Measurements from ENCODE around the gene NTHL1.

Gene NTHL1

DNA sequence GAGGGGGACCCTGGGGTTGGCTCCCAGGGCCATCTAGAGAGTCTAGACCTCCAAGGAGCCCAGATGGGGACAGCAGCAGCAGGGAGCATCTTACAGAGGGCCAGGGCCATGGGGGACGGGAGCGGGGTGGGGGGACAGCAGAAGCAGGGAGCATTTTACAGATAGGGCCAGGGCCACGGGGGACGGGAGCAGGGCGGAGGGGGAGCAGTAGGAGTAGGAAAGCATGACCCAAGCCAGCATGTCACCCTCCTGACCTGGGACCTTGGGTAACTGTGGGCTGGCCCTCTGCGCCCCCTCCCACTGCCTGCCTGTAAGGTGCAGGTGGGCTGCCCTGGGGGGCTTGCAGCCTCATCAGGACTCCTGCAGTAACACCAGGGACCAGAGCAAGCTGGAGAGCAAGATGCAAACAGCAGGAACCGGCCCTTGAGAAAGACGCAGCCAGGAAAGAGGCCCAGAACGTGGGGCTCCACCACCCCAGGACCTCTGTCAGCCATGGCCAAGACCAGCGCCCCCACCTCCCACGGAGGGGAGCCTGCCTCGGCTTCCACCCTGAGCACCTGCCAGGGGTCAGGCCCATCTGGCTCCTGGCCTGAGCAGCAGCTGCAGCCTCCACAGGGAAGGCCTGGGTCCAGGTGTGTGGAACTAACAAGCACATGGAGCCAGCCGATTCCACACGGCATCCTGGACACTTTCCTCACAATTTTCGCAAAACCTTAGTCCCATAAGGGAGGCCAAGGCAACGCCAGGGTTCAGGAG lies 40.4 kb downstream of the NTHL1 start:
- no peak for DNase-seq

DNA sequence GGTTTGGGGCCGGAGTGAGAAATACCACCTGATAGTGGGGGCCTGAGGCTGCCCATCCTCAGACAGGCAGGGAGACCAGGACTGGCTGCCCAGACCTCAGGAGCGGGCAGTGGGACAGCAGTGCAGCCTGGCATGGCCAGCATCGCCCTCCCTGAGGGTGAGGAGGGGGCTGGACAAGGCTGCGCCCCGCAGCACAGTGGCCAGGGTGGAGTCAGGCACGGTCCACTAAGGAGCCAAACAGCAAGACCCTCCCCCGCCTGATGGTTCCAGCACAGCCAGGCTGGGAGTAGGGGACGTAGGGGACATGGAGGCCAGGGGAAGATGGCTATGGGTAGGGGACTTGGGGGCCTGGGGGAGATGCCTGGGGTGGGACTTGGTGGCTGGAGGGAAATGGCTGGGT lies 41.3 kb downstream of the NTHL1 start:
- no peak for DNase-seq

DNA sequence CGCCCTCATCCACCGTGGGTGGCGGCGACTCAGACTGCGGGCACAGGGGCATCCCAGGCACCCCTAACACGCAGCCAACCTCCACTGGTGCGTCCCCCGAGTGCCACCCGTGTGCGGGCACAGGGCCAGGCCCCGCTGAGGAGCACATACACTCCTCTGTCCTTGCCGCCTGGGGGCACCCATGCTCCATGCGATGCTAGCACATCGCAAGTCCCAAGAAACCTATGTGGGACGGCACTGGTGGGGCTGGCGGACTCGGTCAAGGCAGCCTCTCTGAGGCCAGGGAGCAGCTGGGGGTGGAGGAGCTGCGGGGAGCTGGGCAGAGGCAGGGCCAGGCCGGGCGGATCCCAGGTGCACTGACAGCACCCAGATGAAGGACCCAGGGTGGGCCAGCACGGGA lies 42.0 kb downstream of the NTHL1 start:
- DNase-seq: peak in 1 of 2 experiments; percentile 57

DNA sequence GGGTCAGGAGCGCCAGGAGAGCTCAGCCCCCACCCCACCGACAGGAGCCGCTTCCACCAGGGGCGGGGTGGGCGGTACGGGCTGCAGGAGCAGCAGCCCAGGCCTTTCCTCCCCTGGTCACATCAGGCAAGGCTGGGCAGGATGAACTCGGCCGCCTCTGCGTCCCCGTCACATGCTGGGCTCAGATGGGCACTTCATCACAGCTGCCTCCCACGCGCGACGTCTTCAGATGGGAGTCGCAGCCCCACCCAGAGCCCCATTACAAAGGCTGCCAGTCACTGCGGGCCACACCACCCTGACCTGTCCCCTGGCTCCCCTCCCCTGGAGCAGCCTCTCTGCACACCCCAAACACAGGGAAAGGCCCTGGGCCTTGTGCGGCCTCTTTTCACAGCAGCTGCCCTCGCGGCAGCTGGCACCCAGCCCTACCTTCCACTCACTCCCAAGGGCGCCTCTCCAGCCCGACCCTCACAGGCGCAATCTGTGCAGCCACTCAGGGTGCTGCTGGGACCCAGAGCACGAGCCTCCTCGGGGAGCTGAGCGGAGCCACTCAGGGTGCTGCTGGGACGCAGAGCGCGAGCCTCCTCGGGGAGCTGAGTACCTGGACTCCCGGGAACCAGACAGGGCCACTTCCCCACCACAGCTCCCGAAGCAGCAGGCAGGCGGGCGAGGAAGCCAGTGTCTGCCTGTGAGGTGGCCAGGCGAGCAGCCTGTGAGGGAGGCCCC lies 42.7 kb downstream of the NTHL1 start:
- DNase-seq: no peak

DNA sequence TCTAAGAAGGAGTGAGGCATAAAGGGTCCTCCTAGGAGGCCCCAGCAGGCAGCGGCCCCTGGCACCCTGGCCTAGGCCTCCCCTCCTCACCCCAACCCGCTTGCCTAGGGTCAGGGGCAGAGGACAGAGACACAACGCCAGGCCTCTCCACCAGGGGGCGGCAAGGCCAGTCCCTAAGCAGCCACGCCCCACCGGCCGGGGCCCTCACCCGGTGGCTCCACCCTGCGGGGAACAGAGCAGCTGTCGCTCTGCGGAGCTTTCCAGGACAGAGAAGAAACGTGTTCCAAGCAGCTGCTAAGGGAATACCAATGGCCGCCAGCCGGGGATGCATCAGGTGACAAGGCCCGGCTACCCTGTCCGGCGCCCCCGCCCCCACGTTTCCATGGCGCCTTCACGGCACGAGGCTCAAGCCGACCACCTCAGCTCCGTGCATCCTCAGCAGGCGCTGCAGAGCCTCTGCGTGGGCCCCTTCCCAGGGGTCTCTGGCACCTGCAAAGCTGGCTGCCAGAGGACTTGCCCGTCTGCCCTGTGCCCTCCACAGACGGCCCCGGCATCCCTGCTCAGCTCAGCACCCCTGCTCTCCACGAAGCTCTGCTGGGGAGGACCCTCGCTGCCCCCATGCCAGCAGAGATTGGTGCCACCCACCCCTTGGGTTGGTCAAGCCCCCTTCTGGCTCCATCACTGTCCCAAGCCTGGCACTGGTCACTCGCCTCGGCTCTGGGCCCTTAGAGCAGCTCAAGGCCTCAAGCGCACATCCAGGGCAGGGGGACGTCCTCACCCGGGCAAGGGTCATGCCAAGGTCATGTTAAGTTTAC lies 43.6 kb downstream of the NTHL1 start:
- peak; percentile 88 to 95 for DNase-seq

DNA sequence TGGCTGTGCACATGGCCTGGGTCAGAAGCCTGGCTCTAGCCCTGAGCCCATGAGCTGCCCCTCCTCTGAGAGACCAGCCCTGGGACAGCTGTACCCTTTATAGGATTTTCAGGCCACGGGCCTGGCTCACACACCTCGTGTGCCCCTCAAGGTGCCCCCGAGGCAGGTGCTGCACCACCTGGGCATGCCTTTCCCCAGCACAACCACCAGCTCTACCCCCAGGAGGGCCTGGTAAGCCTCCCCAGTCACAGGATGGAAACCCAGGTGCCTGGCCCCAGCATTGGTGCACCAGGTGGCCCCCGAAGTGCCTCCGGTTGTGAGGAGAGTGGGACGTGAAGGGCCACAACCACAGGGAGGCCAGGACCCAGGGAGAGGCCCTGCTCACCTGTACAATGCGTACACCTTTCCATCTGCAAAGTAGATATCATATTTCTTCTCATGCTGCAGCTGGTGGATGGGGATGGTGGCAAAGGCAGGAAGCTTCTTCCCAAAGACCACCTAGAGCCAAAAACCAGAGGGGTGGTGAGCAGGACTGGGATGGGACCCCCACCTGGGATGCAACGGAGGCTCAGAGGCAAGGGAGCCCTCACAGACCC lies 44.3 kb downstream of the NTHL1 start:
- no peak for DNase-seq

DNA sequence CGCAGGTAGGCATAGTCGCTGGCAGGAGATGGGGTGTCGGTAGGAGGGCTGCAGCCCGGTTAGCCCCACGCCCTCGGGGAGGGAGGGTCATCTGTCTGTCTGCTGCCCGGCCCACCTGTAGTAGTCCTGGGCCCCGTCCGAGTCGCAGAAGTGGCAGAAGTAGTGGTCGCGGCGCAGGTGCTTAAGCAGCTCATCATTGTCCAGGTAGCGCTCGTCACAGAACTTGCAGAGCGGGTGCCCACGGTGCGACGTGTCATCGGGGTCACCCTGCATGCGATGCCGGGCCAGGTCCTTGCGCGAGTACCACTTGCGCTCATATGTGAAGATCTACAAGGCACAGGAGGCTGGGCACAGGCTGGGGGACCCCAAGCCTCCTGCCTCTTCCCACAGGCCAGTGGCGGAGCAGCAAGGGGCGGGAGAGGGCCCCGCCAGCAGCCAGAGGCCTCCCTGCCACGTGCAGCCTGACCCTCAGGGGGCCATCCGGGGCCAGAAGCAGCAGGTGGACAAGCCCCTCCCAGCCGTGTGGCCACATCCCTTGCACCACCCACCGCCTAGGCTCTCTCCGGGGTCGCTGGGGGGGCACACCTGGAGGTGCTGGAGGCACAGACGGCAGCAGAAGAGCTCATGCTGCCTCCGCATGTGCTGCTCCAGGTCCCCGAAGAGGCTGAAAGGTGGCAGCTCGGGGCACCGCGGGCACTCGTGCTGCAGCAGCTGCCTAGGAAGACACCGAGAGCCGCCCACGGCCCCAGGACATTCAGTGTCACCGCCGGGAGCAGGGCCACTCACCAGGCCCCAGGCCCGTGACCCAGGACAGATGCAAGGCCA lies 45.0 kb downstream of the NTHL1 start:
- DNase-seq: no peak

DNA sequence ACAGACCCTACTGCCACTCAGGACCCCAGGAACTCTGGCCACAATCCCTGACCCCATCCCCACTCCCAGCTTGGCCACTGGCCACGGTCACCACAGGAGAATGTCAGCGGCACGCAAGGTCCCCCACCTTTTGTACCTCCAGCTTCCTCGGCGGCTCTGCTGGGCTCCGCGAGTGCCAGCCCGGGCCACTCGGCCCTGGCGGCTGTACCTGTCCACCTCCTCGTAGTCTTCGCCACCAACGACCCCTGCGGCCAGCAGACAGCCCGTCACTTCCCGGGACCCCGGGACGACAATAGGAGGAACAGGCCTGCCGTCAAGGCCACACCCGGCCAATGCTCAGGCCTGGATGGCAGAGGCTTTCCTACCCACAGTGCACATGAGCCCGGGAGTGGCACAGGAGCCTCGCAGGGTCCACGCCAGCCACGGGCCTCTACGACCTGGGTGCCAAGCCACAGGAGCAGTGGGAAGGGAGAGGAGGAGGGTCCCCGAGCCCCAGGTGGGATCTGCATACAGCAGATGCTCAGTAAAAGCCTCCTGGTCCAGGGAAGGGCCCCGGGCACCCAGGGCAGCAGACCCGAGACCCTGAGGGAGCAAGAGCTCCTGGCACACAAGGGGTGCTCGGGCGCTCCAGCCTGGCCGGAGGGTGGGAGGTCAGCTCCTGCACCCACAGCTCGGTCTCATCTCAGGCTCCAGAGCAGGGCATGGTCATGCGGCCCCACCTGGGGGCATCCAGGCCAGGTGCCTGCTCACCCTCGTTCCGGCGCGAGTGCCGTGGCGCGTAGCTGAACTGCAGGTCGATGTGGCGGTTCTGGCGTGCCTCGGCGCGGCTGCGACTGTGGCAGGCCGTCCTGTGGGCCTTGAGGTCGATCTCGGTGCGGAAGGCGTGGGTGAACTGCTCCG lies 45.9 kb downstream of the NTHL1 start:
- DNase-seq: no peak

DNA sequence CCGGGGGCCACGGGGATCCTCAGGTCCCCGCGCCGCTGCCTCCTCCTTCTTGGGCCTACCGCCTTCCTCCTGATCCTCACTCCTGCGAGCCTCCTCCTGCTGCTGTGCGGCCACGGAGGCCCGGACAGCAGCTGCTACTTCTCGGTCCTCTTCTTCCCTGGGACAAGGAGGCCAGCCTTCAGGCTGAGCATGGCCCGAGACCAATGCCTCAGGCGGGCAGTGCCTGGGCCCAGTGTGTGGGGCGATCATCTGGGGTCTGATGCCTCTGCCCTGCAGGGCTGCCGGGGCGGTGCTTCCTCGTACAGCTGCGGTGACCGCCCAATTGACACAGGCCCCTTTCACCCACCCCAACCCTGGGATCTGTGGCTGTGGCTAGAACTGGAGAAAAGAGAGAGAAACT lies 46.6 kb downstream of the NTHL1 start:
- no peak for DNase-seq

DNA sequence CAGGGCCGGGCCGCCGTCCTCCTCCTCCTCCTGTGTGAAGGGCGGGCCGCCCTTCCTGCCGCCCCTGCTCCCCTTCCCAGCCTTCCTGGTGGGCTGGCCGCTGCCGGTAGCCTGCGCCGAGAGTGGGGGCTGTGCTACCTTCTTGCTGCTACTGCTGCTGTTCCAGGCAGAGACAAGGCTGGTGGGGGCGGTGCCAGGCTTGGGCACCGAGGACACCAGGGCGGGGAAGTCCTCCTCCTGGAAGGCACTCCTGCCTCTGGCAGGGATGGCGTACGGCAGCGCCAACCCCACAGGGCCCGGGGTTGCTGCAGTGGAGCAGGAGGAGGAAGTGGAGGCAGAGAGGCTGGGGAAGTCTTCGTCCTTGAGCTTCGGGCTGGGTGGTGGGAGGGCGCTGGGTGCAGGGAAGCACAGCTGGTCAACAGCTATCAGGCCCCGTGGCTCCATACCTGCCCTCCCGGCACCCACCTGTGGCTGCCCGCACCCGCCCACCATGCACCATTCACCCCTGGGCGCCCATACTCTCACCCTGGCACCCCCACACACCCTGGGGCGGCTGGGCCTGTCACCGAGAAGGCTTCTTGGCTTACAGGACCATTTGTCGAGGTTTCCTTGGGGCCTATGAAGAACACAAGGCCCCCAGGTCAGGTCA lies 47.6 kb downstream of the NTHL1 start:
- no peak for DNase-seq

DNA sequence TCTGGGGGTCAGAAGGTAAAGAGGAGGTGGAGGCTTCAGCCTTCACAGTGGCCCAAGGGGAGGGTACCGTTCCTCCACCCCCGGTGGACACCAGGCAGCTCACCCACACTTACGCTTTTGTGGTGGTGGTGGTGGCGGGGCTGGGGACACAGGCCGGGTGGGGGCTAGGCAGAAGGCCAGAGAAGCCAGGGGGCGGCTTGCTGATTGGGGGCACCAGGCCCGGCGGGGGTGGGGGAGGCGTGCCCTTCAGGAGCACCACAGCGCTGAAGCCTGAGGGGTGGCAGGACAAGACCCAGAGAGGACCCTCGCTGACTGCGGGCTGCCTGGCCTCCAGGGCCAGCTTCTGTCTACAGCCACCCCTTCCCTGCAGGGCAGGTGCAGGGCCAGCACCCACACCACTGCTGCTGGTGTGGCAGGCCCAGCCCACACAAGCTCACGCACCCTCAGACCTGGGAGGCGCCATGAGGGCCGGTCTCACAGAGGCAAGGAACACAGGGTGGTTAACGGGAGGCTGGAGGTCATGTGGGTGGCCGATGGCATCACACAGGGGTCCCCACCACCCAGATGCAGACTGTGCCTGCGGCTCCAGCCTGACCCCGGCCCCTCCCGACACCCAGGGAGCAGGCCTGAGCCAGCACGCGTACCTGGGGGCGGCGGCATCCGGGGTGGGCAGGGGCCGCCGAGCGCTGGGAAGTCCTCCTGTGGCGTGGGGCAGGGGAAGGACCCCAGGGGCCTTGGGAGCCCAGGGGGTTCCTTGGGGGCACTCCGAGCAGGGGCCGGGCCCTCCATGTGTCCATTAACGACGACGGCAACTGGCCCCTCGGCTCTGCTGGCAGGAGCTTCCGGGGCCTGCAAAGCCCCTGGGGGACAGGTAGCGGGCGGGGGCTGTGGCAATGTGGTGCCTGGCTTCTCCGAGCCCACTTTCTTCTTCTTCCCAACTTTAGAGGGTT lies 48.5 kb downstream of the NTHL1 start:
- no peak for DNase-seq

DNA sequence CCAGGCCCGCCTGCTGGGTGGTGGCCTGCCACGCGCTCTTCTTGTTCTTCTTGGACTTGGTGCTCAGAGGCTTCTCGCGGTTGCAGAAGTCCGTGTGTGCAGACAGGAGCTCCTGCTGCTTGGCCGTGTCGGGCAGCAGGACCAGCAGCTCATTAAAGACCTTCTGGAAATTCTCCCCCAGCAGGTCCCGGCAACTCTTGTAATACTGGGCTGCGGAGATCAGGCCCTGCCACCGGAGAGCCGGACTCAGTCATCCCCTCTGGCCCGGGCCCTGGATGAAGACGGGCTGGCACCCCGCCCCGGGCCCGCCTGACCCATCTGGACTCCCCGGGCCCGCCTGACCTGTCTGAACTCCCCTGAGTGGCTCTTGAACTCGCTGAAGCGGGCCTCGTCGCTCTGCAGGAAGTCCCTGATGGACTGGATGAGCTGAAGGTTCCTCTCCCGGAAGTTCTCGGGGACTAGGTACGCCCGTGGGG lies 49.2 kb downstream of the NTHL1 start:
- no peak for DNase-seq

DNA sequence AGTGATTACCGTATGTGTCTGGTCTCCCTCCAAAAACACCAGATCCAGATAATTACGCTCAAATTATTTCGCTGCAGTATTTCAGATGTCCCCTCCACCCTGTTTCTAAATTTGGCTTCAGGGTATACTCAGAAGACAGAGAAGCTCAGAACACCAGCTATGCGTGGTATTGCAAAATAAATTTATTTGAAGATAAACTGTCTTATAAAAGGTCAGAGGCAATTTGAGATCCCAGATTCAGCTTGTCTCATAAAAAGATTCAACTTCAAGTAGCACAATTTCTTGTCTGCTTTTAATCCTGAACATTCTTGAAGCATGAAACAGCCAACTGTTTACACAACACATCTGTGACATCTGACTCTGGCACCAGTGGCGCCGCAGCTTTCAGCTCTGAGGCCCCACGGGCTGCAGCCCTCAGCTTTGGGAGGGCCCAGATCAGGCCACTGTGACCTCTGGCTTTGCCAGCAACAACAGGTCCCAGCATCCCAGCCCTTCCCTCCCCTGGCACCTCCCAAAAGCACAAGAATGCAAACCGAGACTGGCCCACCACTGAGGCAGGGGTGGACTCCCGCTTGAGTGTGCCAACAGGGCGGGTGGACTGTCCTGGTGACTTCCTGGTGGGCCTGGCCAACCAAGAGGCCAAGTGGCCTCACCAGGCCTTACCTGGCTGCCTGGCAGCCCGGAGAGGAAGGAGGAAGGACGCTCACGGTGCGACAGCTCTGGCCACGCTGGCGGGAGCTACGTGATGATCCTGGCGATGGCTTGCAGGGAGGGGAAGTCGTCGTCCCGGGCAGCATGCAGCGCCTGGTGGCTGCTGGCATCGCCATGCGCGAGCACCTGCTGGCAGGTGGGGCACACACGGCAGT lies 49.9 kb downstream of the NTHL1 start:
- no peak for DNase-seq

DNA sequence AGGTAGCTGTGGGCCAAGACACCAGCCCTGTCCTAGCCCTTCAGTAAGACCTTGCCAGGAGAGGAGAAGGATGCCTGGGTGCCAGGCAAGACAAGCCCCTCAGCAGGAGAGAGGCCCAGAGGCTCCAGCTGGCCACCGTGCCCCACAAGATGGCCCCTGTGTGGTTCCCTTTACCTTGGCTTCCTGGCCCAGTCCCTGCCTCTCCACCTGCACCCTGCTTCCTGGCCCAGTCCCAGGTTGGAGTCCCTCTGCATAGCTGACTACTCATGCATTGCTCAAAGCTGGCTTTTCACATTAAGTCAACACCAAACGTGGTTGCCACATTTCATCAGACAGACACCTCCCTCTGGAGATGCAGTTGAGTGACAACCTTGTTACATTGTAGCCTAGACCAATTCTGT lies 53.9 kb downstream of the NTHL1 start:
- DNase-seq: no peak

DNA sequence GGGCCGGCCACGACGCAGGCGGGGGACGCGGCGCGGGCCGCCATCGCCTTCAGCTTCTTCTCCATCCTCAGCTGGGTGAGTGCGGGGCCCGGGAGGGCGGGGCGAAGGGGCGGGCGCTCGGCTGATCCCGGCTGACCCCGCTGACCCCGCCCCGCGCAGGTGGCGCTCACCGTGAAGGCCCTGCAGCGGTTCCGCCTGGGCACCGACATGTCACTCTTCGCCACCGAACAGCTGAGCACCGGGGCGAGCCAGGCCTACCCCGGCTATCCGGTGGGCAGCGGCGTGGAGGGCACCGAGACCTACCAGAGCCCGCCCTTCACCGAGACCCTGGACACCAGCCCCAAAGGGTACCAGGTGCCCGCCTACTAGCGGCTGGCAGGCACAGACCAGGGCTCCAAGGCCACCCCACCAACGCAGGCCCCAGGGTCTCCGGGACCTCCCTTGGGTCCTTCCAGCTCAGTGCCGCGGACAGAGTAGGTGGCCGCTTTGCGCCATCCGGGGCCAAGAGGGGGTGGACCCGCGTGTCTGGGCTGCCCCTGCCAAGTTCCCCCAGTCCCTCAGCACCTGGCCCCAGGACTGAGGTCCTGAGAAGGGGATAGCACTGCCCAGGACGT lies 54.8 kb downstream of the NTHL1 start:
- no peak for DNase-seq

DNA sequence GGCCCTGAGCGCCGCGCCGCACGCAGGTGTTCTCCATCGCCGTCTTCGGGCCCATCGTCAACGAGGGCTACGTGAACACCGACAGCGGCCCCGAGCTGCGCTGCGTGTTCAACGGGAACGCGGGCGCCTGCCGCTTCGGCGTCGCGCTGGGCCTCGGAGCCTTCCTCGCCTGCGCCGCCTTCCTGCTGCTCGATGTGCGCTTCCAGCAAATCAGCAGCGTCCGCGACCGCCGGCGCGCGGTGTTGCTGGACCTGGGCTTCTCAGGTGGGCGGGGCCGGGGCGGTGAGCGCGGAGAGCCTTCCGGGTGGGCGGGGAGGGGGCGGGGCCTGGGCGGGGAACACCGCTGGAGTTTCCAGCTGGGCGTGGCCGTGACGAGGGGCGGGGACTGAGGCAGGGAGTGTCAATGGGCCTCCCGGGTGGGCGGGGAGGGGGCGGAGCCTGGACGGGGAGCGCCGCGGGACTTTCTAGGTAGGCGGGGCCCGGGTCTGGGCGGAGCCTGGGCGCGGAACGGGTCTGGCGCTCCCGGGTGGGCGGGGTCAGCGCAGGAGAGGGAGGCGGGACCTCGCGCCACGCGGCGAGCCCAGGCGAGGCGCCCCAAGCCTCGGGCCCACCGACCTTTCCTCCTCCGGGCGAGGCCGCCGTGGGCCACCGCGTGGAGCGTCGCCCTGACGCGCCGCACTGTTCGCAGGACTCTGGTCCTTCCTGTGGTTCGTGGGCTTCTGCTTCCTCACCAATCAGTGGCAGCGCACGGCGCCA lies 55.5 kb downstream of the NTHL1 start:
- DNase-seq: no peak

DNA sequence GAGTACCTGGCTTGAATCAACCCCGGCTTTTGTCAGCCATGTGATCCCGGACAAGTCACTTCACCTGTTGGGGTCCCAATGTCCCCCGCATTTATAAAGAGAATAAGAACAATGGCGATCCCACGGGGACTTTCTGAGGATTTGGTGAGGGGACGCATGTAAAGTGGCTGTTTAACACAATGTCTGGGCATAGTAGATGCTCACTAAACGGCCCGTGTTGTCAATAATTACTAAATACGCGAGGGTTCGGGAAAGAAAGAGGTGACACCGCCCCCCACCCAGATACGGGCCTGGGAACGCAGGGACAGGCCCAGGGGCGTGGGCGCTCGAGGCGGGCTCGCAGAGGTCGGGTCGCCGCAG lies 56.1 kb downstream of the NTHL1 start:
- no peak for DNase-seq
